ENCODE data around the gene IMMP2L. TPM values are rescaled to one million over a fixed set of nuclear protein-coding genes. Genes with fewer than 3 reads are reported as not detected.

The IMMP2L gene
- total RNA-seq, 1 donor from 2014 or later: 13.8 TPM

DNA sequence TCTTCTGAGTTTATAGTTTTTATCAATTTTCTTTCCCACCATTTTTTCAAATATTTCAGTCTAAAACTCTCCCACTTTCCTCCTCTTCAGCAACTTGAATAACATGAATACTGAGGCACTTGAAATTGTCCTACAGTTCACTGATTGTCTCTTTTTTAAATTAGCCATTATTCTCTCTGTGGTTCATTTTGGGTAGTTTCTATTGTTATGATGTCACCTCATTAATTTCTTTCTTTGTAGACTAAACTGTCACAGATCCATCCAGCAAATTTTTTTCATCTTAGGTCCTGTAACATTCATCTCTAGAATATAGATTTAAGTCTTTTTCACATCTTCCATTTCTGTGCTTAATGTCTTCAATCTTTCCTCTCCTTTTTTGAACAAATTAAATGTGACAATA is 326.6 kb downstream of the IMMP2L start:
- no peak for DNase-seq (ENCODE audit: low spot score)
- no peak for ATAC-seq

DNA sequence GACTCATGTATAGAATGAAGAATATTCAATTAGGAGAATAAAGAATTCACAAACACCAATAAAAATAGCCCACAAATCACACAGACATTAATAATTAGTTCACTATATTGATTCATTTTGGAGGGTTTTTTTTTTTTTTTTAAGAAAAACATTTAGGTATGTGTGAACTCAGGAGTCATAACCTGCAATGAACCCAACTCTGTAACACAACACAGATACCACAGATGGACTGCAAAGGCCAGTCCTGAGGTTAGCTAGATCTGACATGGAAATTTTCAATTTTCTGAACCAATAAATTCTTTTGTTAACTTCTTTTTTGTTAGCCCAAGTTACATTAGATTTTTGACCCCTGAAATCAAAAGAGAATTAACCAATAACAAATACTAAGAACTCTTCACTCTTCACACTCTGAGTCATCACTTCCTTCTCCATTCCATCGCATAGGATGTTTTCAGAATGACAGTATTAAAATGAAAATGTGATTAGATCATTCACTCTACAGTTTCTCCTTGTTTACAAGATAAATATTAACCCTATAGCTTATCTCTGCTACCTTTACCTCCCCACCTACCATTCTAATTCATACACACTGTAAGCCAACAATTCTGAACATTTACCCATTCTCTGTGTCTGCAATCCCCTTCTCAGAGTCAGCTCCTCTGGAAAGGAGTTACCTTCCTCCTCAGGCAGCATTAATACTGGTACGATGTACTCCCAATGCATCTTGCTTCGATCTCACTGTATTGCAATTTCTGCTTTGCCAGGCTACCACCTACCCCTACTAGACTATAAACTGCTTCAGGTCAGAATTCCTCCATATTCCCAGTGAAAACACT is 329.8 kb downstream of the IMMP2L start:
- no peak for DNase-seq (ENCODE audit: low spot score)
- no peak for ATAC-seq

DNA sequence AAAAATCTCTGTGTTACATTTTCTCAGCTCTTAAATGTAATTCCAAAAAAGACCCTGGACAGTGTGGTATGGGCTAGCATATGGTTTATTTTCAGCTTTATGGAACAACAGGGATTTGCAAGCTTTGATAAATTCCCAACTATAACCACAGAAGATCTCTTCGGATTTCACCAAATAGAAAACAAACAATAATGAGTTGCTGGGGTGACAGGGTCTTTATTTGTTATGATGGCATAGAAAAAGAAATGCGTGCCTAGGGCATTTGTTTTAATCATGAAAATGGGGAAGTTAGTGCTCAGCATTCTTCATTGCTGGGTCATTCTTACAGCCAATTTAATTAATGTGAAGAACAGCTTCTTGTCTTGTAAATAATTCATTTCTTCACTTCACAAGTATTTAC is 332.4 kb downstream of the IMMP2L start:
- ATAC-seq (no peak), DNase-seq (ENCODE audit: low spot score) (no peak)

- DNase-seq (ENCODE audit: low spot score): no peak
Observed at GRCh38 chr7:111229181-111229740, 333.0 kb downstream of the IMMP2L start.

DNA sequence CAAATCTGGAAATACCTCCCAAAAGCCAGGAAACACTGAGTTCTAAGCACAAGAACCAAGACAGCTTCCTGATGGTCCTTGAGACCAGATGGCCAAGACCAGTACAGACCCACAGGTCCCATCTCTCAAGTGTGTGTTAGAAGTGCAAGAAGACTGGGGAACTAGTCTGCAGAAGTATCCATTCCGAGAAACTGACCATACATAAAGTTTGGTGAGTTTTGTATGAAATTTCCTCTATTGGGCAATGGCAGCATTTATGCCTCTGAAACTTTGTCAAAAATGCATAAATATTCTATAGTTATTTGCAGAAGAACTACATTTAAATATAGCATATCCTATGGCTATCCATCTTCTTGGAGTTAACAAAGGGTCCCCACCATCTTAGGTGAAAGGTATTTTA is 333.9 kb downstream of the IMMP2L start:
- no peak for DNase-seq (ENCODE audit: low spot score)
- no peak for ATAC-seq

More at GRCh38 chr7:111229181-111229740, 333.0 kb downstream of the IMMP2L start:
- ATAC-seq: no peak

DNA sequence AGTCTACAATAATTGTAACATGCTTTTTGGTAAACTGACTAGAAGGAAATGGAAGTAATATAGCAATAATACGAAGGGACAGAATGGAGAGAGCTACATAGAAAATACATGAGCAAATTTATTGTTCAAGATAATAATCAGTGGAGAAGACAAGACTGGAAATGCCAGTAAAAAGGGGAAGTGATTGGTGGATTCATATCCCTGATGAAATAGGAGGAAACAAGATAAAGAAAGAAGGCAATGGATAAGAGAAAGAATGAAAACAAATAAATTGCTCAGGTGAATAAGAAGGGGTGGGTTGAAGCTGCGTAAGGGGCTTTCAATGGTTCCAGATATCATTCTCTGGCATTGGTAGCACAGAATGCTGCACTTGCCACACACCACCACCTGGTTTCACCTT is 335.5 kb downstream of the IMMP2L start:
- ATAC-seq (no peak), DNase-seq (ENCODE audit: low spot score) (no peak)

DNA sequence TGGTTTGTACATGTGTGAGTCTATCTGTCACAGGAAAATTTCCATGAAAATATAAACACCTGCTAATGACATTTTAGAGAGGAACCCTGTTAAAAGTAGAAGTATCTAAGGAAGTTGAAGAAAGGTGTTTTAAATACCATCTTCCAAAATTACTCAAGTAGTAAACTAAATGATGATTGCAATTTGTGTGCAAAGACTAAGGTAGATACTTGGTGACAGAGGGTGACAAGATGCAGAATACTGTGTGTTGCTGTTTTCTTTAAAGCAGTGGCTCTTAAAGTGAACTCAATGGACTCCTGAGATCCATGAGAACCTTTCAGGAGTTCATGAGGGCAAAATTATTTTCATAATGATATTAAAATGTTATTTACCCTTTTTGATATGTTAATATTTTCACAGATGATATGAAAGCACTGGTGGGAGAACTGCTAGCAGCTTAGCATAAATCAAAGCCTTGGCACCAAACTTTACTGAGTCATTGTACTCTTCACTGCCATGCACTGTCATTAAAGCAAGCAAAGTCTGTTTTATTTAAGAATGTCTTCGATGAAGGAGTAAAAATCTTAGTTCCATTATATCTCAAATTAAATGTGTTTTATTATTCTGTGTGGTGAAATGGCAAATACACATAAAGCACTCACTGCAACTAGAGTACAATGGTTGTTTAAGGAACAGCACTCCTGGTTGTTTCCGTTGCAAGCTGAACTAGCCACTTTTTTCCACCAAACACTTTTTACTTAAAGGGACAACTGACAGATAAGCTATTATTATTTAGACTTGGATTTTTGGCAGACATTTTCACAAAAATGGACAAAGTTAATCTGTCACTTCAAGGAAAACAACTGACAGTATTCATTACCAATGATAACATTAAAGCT is 337.7 kb downstream of the IMMP2L start:
- DNase-seq (ENCODE audit: low spot score): no peak

DNA sequence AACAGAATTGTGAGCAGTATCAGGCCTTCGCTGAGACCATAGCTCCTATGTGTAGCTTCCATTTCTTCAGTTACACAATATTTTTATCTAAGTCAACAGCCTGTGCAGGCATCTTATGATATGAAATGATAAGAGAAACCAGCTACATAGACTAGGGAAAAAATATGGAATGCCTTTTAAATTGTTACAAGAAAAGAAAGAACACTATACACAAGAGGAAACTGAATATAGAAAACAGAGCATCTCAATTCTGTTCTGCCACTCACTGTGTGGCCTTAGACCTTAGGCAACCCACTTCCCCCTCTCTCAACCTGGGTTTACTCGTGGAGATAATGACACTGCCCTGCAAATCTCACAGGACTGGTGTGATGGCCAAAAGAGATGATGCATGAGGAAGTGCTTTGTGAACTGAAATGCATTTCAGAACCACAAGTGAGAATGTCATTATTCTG is 338.5 kb downstream of the IMMP2L start:
- no peak for DNase-seq (ENCODE audit: low spot score)
- no peak for ATAC-seq

More for the DNA sequence above, 337.7 kb downstream of the IMMP2L start:
- ATAC-seq: no peak

GRCh38 chr7:111215550-111215949 is 346.7 kb downstream of the IMMP2L start:
- DNase-seq (ENCODE audit: low spot score) (no peak), ATAC-seq (no peak)

DNA sequence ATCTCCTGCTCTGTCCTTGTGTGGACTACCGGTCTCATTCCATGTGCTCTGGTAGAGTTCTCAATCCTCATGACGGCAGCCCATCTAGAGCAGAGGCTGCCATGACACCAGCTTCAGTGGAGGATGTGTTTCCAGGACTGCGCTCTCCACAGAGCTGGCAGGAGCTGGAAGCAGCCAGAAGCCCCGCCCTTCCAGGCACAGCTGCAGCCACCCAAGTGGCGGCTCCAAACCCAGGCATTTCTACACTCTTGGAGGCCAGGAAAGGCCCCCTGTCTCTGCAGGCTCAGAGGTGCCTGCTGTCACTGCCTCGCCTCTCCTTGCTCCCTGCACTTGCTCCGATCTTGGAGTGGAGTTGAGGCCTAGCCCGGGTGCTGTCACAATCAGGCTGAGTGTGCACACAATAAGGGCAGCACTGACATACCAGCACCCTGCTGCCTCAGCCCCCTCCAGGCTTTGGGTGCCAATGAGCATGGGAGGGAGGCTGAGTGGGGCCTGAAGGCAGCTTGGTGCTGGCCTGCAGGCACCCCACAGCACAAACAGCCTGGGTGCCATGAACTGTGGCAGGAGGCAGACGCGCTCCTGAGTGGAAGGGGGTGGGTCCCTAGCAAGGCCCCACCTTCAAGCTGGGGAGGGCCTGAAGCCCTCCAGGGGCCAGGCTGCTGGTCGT is 349.3 kb downstream of the IMMP2L start:
- no peak for DNase-seq (ENCODE audit: low spot score)
- ATAC-seq: no peak

DNA sequence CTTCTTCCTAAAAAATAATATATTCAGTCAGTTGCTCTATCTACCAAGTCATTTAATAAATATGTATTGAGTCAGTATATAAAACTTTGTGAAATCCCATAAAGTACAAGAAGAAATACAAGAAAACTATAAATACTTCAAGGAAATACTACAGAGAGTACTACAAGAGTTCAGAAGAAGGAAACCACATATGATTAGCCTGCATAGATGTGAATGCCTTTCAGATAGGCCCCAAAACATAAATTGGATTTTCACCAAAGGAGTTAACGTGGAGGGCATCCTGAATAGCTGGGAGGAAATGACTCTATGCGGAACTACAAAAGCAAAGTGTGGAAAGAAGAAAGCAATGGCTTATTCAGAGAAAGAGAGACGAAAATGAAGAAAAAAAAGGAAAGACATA is 351.3 kb downstream of the IMMP2L start:
- ATAC-seq (no peak), DNase-seq (ENCODE audit: low spot score) (no peak)

GRCh38 chr7:111210043-111210442 is 352.2 kb downstream of the IMMP2L start:
- DNase-seq (ENCODE audit: low spot score) (no peak), ATAC-seq (no peak)

- no peak for ATAC-seq
- no peak for DNase-seq (ENCODE audit: low spot score)
Observed at GRCh38 chr7:111205251-111205650, 357.0 kb downstream of the IMMP2L start.

- ATAC-seq (no peak), DNase-seq (ENCODE audit: low spot score) (no peak)
Observed at GRCh38 chr7:111202321-111202720, 360.0 kb downstream of the IMMP2L start.

- no peak for ATAC-seq
- DNase-seq (ENCODE audit: low spot score): no peak
Observed at GRCh38 chr7:111199643-111200042, 362.6 kb downstream of the IMMP2L start.

DNA sequence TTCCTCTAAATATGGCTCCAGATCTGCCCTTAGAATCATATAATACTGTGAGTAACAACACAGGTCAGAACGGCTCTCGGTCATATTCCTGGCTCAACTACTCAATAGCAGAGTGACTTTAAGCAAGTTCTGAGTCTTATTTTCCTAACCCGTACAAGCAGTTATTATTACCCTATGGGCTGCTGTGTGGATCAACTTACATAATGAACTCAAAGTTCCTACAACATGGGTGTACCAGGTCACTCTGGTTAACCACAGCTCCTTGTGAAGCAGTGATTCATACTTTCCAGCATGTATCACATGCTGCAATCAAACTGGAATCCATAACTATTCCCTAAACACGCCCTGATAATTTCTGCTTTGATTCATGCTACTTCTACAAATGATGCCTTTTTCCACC is 364.0 kb downstream of the IMMP2L start:
- DNase-seq (ENCODE audit: low spot score): no peak
- ATAC-seq: no peak

DNA sequence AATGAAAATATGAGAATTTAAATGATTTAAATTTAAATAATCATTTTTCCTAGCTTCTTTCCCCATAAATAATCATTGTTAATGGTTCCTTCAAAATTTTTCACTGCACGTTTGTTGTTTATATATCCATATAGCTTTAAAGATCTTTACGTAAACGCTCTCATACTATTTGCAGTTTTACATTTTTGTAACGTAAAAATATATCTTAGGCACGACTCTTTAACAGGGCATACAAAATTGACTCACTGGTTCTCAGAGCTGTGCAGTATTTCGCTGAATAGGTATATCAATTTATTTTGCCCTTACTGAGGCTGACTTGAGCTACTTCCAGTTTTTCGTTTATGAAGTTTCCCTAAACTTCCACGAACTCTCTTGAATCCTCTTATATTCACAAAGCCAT is 365.6 kb downstream of the IMMP2L start:
- ATAC-seq (no peak), DNase-seq (ENCODE audit: low spot score) (no peak)

GRCh38 chr7:111192614-111193413 is 369.5 kb downstream of the IMMP2L start:
- peak; percentile 99 for ATAC-seq
- peak; percentile 57 for DNase-seq (ENCODE audit: low spot score)

DNA sequence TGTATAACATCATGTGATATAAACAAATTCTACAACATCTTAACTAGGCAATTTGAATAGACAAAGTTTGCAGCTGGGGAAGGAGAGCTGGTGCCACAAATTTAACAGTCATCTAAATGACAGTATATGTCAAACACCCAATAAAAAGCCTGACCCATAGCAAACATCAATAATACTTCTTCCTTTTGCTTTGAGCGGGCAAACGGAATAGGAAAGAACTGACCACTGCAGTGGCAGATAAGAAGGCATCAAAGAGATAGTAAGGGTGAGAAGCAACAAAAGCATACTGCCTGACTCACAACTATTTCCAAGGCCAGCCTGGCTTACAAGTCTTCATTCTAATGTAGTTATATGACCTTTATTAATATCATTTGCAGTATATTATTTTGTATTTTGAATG is 371.5 kb downstream of the IMMP2L start:
- DNase-seq (ENCODE audit: low spot score): no peak
- no peak for ATAC-seq

- ATAC-seq: no peak
- DNase-seq (ENCODE audit: low spot score): no peak
Observed at GRCh38 chr7:111184987-111185386, 377.3 kb downstream of the IMMP2L start.

Measured in left lobe of liver (tissue), 2 donors.